GM18498 (cell line): ENCODE results near the gene CDC42BPA.
"Not testable (repeated sequence)": the region's sequence is repeated elsewhere in the genome, so short reads cannot be mapped to it uniquely, and the experiment has no call there.

Experiments used
- ATAC-seq: cut with Tn5 transposase; IDR thresholded peaks from one replicate; pipeline ENCODE4 v1.9.1; 2021; ENCODE audit warnings: mild to moderate bottlenecking, moderate library complexity; ENCODE audit not compliant: unreplicated experiment

The CDC42BPA gene

DNA sequence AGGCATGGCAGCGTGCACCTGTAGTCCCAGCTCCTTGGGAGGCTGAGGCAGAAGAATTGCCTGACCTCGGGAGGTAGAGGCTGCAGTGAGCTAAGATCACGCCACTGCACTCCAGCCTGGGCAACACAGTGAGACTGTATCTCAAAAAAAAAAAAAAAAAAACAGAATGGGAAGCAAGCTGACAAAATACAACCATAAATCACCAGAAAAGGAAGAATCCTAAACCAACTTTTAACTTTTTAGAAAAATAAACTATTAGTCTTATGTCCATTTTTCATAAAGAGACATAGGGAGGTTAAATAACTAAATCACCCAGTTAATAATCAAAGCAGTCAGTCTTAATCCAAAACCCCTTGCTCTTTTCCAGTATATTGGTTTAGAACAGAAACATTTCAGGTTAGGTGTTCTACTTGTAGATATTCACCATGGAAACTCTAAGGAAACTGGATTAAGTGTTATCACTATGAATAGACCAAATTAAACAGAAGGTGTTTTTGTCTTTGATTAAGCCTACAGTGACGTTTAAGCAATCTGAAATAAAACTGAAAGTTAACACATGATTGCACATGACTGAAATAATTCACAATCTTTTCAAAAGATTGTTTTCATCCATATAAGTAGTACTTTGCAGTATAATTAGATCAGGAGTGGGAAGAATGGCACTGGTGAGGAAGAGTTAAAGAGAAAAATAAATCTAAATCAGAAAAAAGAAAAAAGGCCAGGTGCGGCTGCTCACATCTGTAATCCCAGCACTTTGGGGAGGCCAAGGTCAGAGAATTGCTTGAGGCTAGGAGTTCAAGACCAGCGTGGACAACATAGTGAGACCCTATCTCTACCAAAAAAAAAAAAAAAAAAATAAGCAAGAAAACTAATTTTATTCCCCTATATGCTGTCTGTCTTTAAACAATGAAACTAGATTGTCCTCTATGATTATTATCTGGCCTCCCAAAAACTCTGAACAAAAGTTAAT is 9.6 kb downstream of the CDC42BPA start:
- no peak for ATAC-seq

DNA sequence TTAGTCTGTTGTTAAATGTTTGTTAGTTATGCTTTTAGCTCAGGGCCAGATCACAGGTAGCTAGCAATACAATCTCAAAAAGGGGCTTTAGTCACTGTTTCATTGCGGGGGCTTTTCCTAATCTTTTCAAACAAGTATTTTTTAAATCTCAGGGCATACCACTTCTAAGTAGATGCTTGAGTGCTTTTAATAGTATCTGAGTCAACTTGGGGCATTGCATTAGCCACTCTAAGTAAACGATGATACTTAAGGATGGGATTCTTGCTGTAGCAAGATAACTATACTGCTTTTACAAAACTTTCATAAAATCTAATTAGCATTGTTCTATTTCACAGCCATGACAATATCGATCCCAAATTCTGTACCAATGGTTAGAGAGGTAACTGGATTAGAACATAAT is 11.6 kb downstream of the CDC42BPA start:
- no peak for ATAC-seq

DNA sequence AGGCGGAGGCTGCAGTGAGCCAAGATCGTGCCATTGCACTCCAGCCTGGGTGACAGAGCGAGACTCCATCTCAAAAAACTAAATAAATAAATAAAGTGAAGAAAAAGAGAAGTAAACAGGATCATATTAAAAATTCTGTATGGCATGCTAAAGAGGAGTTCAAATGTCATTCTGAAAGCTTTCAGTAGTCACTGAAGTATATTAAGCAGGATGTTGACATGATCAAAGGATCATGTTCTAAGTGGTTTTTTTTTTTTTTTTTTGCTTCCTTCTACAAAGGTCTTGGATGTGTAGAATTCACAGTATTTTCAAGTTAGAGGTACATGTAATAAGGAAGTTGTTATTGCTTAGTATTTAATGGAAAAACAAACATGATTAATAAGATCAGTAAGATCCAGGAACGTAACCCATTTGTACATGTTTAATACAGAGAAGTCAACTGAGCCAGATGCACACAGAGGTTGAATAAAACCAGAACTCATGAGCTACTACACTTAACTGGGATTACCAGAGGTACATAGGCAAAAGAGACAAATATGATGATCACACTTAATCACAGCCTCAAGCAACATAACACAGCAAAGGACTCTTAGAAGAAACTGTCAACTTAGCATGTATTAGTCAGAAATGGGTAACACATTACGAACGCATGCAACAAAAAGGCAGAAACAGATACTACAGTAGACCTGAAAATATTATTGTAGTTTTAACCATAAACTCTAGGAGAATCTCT is 12.2 kb downstream of the CDC42BPA start:
- no peak for ATAC-seq

DNA sequence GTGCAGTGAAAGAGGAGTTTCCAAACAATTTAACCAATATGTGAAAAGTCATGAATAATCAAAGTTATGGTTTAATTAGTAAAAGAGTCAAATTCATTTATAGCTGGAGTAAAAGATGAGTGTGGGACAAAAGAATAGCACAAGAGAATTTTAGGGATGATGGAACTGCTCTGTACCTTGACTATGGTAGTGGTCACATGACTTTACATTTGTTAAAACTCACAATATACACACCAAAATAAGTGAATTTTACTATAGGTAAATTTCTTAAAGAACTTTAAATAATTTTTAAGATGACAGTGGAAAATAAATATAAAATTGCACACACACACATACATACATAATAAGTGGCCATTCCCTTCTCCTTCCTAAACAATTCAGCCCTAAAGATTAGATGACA is 13.6 kb downstream of the CDC42BPA start:
- ATAC-seq = no peak

DNA sequence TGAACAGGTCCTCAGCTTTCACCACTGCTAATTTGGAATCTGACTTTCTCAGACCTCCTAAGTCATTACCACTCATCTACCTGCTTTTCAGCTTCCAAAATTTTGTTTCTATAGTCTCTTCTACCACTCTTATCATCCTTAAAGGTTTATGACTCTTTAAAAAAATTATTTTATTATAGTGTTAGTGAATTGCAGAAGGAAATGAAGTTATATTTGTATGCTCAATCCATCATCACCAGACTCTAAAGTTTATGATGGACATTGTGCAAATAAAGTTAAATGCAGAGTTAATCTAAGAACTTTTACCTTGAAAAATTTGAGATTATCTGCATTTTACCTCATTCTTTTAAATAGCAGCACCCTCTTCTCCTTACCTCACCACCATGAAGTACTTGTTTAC is 14.6 kb downstream of the CDC42BPA start:
- ATAC-seq = no peak

DNA sequence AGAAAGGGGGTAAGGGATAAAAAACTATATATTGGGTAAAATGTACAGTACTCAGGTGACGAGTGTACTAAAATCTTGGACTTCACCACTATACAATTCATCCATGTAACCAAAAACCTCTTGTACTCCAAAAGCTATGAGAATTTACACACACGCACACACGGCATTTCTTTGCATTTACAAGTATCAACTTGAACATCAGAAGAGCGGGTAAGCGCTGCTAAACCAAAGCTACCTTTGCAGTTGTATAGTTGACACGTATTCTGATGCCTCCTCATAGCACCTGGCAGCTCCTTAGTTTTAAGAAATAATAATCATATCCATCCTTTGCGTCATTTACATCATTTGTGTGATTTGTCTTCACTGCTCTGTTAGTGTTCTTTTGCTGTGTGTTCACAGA is 17.6 kb downstream of the CDC42BPA start:
- no peak for ATAC-seq

DNA sequence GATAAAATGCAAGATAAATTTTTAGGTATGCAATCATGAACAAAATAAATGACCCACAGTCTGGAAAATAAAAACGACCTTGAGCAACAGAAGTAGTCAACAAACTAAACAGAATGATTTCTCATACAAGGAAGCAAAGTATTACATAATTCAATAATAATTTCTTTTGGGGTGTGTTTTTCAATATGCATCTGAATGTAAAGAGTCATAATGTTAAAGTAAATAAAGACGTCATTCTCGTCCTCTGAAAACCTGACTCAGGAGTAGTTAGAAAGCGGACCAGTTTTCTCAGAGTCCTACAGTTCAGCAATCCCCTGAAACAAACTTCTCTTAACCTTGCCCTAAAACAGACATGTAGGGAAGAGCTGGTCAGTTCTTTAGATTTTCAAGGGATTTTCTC is 18.6 kb downstream of the CDC42BPA start:
- ATAC-seq = no peak

DNA sequence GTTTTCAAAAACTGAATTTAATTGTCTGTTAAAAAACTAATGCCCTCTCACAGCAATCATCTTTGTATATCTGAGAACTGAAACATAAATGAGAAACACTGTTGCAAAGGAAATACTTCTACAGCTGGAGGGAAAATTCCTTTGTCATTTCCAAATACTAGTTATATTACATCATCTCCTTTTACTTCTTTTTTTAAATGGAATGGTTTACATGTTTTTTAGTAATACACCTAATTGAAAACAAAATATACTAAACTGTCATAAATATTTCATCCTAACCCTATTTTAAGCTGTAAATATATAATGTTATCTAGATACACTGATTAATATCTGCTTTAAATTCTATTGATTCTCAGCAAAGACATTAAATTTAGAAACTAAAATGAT is 19.1 kb downstream of the CDC42BPA start:
- no peak for ATAC-seq

DNA sequence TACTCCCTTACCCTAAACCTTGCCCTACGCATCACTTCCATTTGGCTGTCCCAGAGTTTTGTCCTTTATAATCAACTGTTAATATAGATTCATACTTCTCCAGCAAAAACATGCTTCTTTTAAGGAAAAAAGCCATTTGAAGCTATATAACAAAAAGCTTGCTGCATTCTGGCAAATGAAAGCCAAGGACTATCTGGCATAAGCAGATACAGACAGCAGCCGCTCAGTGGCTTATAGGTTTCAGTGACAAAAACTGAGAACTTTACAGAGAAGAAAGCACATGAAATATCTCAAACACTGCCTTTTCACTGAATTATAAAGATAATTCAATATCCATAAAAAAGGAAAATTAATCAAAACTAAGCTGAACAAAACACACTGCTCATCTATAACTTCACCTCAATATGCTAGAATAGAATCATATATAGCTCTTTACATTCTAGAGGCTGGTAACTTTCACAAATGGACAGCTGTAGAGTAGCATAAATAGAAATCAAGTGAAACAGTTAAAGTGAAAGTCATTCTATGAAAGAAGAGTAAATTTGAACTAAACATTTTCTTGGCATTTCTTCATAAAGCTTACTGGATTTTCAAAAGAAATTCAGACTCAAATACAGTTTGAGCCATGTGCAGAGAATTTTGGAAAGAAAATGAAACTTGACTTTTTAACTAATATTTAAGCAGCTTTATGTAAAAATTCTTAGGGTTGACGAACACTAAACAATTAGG is 19.6 kb downstream of the CDC42BPA start:
- no peak for ATAC-seq

DNA sequence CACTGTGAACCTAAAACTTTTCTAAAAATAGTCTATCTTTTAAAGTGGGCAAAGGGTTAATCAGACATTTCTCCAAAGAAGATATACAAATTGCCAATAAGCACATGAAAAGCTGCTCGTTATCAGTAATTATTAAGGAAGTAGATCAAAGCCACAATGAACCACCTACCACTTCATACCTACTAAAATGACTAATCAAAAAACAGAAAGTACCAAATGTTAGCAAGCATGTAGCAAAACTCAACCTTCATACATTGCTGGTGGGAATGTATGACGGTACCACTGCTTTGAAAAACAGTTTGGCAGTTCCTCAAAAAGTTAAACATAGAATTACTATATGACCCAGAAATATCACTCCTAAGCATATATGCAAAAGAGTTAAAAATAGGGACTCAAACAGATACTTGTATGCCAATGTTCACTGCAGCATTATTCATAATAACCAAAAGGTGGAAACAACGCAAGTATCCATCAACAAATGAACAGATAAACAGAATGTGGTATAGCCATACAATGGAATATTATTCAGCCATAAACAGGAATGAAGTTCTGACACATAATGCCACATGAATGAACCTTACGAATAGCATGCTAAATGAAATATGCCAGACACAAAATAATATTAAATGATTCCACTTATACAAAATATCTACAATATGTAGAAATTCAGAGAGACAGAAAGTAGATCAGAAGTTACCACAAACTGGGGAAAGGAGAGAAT is 21.1 kb downstream of the CDC42BPA start:
- ATAC-seq = no peak

DNA sequence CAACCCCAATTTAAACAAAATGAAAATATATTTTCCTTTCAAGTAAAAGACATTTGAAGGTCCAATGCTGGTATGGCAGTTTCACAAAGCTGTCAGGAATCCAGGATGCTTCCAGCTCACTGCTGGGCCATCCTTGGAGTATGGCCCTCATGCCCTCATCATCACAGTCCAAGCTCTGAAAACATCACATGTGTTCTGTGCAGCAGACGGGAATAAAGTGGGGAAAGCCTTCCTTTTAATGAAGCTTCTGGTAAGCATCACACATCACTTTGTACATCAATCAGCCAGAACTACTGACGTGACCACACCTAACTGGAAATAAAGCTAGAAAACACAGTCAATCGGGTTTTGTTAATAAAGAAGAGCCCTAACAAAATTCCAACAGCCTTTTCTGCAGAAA is 22.7 kb downstream of the CDC42BPA start:
- ATAC-seq = no peak

DNA sequence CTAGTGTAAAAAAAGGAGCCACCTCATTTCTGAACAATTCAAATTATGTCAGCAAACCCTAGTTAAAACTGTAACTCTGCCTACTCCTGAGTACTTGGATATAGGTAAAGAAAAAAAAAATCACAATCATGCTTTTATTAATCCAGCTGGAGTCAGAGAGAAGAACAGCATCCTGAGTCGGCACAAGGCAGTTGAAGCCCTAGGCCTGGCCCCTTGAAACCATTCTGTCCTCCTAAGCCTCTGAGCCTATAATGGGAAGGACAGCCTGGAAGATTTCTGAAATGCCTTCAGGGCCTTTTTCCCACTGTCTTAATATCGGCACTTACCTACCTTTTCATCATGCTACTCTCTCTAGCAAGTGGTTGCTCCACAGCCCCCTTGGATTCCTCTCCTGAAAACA is 32.5 kb downstream of the CDC42BPA start:
- ATAC-seq = no peak

DNA sequence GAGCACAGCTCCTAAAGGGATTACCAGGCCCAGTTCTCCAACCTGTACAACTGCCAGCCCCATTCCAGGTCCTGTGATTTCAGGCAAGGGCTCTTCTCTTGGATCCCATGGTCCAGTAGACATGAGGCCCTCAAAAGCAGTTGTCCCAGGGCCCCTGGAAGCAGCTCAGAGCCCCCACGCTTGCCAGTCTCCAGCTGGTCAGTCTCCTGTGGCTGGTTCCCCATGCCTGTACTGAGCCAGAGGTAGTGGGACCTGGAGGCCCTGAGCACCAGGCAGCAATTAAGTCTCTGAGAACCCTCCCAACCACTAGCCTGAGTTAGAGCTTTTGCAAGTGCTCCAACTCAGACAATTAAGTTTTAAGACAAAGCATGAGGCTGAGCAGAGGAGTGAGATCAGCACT is 36.9 kb downstream of the CDC42BPA start:
- no peak for ATAC-seq

DNA sequence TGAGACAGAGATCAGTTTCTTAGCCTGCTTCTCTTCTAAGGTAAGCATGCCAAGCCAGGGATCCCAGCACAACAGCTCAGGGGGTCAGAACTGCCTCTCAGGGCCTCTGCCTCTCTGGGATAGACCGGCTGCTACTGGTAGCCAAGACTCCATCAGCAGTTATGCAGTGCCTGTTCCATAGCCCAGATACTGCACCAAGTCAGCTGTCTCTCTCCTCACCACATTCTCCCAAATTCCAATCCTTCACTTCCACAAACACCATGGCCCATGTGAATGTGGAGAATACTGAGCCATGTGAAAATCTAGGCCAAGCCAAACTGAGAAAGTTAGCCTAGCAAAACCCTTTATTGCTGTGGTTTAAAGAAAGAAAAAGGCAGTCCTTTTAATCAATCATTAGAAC is 37.5 kb downstream of the CDC42BPA start:
- no peak for ATAC-seq

DNA sequence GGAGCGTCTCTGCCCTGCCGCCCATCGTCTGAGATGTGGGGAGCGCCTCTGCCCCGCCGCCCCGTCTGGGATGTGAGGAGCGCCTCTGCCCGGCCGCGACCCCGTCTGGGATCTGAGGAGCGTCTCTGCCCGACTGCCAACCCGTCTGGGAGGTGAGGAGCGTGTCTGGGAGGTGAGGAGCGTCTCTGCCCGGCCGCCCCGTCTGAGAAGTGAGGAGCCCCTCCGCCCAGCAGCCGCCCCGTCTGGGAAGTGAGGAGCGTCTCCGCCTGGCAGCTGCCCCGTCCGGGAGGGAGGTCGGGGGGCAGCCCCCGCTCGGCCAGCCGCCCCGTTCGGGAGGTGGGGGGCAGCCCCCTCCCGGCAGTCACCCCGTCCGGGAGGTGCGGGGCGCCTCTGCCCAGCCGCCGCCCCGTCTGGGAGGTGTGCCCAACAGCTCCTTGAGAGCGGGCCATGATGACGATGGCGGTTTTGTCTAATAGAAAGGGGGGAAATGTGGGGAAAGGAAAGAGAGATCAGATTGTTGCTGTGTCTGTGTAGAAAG is 42.1 kb downstream of the CDC42BPA start:
- ATAC-seq = not testable (repeated sequence)

DNA sequence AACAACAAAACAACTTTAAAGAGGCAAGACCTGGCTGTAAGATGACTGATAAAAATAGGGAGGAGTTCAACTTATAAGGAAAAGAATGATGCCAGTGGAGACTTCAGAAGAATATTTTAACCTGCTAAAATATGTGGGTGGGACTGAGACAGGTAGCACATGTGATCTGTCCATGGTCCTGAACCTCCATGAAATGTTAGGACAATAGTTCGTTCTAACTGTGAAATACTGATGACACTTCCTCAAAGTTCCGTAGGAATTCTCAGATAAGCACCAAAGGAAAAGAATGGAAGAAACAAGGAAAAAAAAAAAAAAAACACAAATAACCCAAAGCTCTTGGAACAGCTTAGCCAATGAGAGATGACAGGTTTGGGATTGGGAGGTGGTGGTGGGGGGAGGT is 44.7 kb downstream of the CDC42BPA start:
- ATAC-seq = no peak

DNA sequence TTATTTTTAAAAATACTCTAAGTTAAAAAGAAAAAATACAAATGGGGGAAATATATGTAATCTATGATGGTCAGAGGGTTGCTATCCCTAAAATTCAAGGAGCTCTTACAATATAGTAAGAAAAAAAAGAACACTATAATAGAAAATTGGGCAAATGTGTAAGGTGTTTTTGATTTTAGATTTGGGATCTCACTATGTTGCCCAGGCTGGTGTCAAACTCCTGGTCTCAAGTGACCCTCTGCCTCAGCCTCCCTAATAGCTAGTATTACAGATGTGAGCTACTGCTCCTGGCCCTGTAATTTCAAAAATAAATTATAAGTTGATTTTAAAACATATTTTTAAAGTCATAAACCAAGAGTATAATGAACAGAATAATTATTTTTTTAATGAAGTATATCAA is 45.9 kb downstream of the CDC42BPA start:
- no peak for ATAC-seq

DNA sequence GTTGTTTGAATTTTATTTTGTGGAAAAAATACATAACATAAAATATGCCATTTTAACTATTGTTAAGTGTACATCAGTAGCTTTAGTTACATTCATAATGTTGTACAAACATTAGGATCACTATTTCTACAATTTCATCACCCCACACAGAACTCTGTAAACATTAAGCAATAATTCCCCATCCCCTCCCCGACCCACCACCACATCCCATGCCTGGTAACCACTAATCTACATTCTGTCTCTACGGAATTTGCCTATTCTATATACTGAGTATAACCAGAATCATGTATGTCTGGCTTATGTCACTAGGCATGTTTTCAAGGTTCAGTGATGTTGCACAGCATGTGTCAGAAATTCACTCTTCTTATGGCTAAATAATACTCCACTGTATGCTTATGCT is 47.7 kb downstream of the CDC42BPA start:
- ATAC-seq = no peak

DNA sequence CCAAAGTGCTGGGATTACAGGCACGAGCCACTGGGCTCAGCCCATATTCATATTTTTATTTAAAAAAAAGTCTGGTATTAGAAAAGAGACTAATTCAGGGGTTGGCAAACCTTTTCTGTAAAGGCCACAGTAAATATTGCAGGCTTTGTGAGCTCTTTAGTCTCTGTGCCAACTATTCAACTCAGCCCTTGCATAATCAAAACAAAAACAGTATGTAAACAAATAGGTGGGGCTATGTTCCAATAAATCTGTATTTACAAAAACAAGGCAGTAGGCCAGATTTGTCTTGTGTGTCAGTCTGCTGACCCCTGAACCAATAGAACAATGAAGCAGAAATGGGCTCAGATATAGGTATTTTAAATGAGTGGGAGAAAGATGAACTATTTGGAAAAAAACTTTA is 49.3 kb downstream of the CDC42BPA start:
- no peak for ATAC-seq

DNA sequence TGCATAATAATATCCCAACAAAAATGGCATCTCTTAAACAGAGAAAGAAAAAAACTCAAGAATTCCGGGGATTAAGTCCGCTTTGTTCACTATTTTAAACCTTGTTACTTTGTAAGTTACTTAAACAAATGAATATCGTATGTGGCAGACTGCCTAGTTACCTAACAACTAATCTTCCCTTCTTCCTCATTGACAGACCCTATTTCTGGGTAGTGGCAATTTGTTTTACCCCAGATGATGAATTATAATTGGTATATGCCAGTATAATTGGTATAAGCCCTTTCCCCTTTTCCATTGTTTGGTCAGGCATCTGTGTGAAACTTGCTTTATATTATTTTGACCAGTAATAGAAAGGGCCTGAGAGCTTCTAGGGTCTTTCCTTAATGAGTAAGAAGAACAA is 52.4 kb downstream of the CDC42BPA start:
- ATAC-seq = no peak

DNA sequence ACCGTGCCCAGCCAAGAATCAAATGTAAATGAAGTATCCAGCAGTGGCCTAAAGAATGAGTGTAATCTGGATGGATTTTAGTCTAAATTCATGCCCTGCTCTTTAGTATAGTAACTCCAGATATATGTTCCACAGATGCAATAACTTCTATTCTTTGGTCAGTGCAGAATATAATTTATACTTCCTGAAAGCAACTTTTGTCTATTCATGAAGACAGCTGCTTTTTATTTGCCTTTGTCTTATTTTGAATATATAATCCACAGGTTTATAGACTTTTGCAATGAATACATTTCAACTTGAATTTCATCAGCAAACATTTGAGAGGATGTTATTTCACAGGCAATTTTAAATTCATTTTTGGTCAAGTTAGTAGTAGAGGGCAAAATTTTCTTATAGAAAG is 54.4 kb downstream of the CDC42BPA start:
- no peak for ATAC-seq
